A549 (cell line): ENCODE measurements around the gene DBNDD1.

Experiments
- CBX2 ChIP-seq: fragments of 200-600 bp; sonication (generic); IDR thresholded peaks from 2 replicates; pipeline ENCODE4 v1.6.1; 2016; ENCODE audit warnings: low read depth, mild to moderate bottlenecking, borderline replicate concordance
- CEBPB ChIP-seq, 2 experiments: fragments of >200 bp in 1 of 2; sonication (Bioruptor Twin) in 1 of 2; formaldehyde crosslinking in 1 of 2; IDR thresholded peaks; 2 replicates each; pipeline ENCODE4 v1.6.1; 2012 to 2016
- EP300 ChIP-seq, 2 experiments: fragments of >200 bp; sonication (Bioruptor Twin); formaldehyde crosslinking; IDR thresholded peaks; 2 replicates in 1 of 2; 3 replicates in 1 of 2; pipeline ENCODE4 v1.6.1; 2016 to 2017
- FOSL2 ChIP-seq, 2 experiments: fragments of 450-650 bp in 1 of 2; fragments of >200 bp in 1 of 2; sonication (Bioruptor Twin) in 1 of 2; formaldehyde crosslinking; IDR thresholded peaks; 2 replicates each; pipeline versions ENCODE4 v1.5.0 to v1.6.1; 2016 to 2020; ENCODE audit warnings: mild to moderate bottlenecking in 1 of 2, moderate library complexity in 1 of 2
- JUN ChIP-seq, 2 experiments: fragments of >200 bp; sonication (Bioruptor Twin); formaldehyde crosslinking; IDR thresholded peaks; 2 replicates in 1 of 2; 3 replicates in 1 of 2; pipeline ENCODE4 v1.6.1; 2016 to 2017
- JUNB ChIP-seq: fragments of >200 bp; sonication (Bioruptor Twin); formaldehyde crosslinking; IDR thresholded peaks from 2 replicates; pipeline ENCODE4 v1.6.1; 2016
- NFE2L2 ChIP-seq: fragments of 150-350 bp; conservative IDR thresholded peaks from 2 replicates; pipeline ENCODE4 v1.6.1; 2014; ENCODE audit warnings: low read length
- PHF8 ChIP-seq: fragments of 200-600 bp; sonication (generic); IDR thresholded peaks from 2 replicates; pipeline ENCODE4 v1.6.1; 2016; ENCODE audit warnings: low read depth, mild to moderate bottlenecking, antibody characterized with exemption, moderate library complexity, borderline replicate concordance
- POLR2A ChIP-seq: IDR thresholded peaks from 2 replicates; pipeline ENCODE4 v1.6.1; 2012; ENCODE audit warnings: mild to moderate bottlenecking, low read length
- TFCP2L1 ChIP-seq: fragments of 250-450 bp; sonication (Bioruptor Pico); IDR thresholded peaks from 2 replicates; pipeline ENCODE4 v1.5.0; 2021; ENCODE audit warnings: mild to moderate bottlenecking
- TF ChIP-seq, protein P1 (sequence below): fragments of >200 bp; sonication (Bioruptor Twin); formaldehyde crosslinking; IDR thresholded peaks from 3 replicates; pipeline ENCODE4 v1.5.1; 2016
- TF ChIP-seq, protein P2 (sequence below): fragments of 200-600 bp; sonication (generic); IDR thresholded peaks from 2 replicates; pipeline ENCODE4 v1.6.1; 2016; ENCODE audit warnings: antibody characterized with exemption, mild to moderate bottlenecking, moderate library complexity
- TF ChIP-seq, protein P3 (sequence below): IDR thresholded peaks from 2 replicates; pipeline ENCODE4 v1.6.1; 2012
- TF ChIP-seq, protein P4 (sequence below): fragments of 450-650 bp; IDR thresholded peaks from 2 replicates; pipeline ENCODE4 v1.6.1; 2014; ENCODE audit warnings: antibody characterized with exemption

GRCh38 chr16:90034504-90034903 lies 15.2 kb upstream of the DBNDD1 start:
- TF ChIP-seq, protein P1, sequence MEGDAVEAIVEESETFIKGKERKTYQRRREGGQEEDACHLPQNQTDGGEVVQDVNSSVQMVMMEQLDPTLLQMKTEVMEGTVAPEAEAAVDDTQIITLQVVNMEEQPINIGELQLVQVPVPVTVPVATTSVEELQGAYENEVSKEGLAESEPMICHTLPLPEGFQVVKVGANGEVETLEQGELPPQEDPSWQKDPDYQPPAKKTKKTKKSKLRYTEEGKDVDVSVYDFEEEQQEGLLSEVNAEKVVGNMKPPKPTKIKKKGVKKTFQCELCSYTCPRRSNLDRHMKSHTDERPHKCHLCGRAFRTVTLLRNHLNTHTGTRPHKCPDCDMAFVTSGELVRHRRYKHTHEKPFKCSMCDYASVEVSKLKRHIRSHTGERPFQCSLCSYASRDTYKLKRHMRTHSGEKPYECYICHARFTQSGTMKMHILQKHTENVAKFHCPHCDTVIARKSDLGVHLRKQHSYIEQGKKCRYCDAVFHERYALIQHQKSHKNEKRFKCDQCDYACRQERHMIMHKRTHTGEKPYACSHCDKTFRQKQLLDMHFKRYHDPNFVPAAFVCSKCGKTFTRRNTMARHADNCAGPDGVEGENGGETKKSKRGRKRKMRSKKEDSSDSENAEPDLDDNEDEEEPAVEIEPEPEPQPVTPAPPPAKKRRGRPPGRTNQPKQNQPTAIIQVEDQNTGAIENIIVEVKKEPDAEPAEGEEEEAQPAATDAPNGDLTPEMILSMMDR, result no peak
- TF ChIP-seq JUNB (no peak), NFE2L2 (no peak), CBX2 (no peak), POLR2A (no peak), FOSL2 (IDR thresholded peaks at IDR 0.05) (no peak), FOSL2 (CRISPR knock-in tag; IDR thresholded peaks at IDR 0.05) (no peak), PHF8 (no peak), CEBPB (IDR thresholded peaks at IDR 0.05) (no peak), JUN (IDR thresholded peaks at IDR 0.05) (no peak), TFCP2L1 (CRISPR knock-in tag) (no peak), EP300 (IDR thresholded peaks at IDR 0.05) (no peak)
- TF ChIP-seq, protein P2, sequence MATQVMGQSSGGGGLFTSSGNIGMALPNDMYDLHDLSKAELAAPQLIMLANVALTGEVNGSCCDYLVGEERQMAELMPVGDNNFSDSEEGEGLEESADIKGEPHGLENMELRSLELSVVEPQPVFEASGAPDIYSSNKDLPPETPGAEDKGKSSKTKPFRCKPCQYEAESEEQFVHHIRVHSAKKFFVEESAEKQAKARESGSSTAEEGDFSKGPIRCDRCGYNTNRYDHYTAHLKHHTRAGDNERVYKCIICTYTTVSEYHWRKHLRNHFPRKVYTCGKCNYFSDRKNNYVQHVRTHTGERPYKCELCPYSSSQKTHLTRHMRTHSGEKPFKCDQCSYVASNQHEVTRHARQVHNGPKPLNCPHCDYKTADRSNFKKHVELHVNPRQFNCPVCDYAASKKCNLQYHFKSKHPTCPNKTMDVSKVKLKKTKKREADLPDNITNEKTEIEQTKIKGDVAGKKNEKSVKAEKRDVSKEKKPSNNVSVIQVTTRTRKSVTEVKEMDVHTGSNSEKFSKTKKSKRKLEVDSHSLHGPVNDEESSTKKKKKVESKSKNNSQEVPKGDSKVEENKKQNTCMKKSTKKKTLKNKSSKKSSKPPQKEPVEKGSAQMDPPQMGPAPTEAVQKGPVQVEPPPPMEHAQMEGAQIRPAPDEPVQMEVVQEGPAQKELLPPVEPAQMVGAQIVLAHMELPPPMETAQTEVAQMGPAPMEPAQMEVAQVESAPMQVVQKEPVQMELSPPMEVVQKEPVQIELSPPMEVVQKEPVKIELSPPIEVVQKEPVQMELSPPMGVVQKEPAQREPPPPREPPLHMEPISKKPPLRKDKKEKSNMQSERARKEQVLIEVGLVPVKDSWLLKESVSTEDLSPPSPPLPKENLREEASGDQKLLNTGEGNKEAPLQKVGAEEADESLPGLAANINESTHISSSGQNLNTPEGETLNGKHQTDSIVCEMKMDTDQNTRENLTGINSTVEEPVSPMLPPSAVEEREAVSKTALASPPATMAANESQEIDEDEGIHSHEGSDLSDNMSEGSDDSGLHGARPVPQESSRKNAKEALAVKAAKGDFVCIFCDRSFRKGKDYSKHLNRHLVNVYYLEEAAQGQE, result no peak
- TF ChIP-seq, protein P3, sequence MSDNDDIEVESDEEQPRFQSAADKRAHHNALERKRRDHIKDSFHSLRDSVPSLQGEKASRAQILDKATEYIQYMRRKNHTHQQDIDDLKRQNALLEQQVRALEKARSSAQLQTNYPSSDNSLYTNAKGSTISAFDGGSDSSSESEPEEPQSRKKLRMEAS, result no peak
- TF ChIP-seq, protein P4, sequence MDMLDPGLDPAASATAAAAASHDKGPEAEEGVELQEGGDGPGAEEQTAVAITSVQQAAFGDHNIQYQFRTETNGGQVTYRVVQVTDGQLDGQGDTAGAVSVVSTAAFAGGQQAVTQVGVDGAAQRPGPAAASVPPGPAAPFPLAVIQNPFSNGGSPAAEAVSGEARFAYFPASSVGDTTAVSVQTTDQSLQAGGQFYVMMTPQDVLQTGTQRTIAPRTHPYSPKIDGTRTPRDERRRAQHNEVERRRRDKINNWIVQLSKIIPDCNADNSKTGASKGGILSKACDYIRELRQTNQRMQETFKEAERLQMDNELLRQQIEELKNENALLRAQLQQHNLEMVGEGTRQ, result no peak
